ENCODE results near the gene TIAM1.

Gene TIAM1

GRCh38 chr21:31162827-31163226 lies 181.2 kb downstream of the TIAM1 start:
- no peak for TF ChIP-seq CTCF (conservative IDR thresholded peaks at IDR 0.05; ENCODE audit: low read depth, low read length)
- no peak overlapping the region for H3K4me3 ChIP-seq (ENCODE audit: low read depth, low read length)
- DNase-seq (ENCODE audit: low read depth): peak; percentile 49

GRCh38 chr21:31162079-31162699 lies 181.9 kb downstream of the TIAM1 start:
- DNase-seq (ENCODE audit: low read depth): no peak
- TF ChIP-seq CTCF (conservative IDR thresholded peaks at IDR 0.05; ENCODE audit: low read depth, low read length): no peak

GRCh38 chr21:31161157-31161556 lies 182.9 kb downstream of the TIAM1 start:
- DNase-seq (ENCODE audit: low read depth): no peak
- no peak for TF ChIP-seq CTCF (conservative IDR thresholded peaks at IDR 0.05; ENCODE audit: low read depth, low read length)
- H3K4me3 ChIP-seq (ENCODE audit: low read depth, low read length): no peak overlapping the region

More at GRCh38 chr21:31162079-31162699, 181.9 kb downstream of the TIAM1 start:
- no peak overlapping the region for H3K4me3 ChIP-seq (ENCODE audit: low read depth, low read length)

GRCh38 chr21:31159808-31160207 lies 184.3 kb downstream of the TIAM1 start:
- H3K4me3 ChIP-seq (ENCODE audit: low read depth, low read length): no peak overlapping the region
- DNase-seq (ENCODE audit: low read depth): no peak
- TF ChIP-seq CTCF (conservative IDR thresholded peaks at IDR 0.05; ENCODE audit: low read depth, low read length): no peak

GRCh38 chr21:31158789-31159581 lies 185.1 kb downstream of the TIAM1 start:
- no peak overlapping the region for H3K4me3 ChIP-seq (ENCODE audit: low read depth, low read length)

GRCh38 chr21:31157756-31158155 lies 186.3 kb downstream of the TIAM1 start:
- no peak for TF ChIP-seq CTCF (conservative IDR thresholded peaks at IDR 0.05; ENCODE audit: low read depth, low read length)
- no peak for DNase-seq (ENCODE audit: low read depth)
- no peak overlapping the region for H3K4me3 ChIP-seq (ENCODE audit: low read depth, low read length)

More at GRCh38 chr21:31158789-31159581, 185.1 kb downstream of the TIAM1 start:
- DNase-seq (ENCODE audit: low read depth): peak; percentile 77
- no peak for TF ChIP-seq CTCF (conservative IDR thresholded peaks at IDR 0.05; ENCODE audit: low read depth, low read length)

All from choroid plexus epithelial cell (primary cell).